ENCODE results near the gene TIMP3.

TIMP3 gene

DNA sequence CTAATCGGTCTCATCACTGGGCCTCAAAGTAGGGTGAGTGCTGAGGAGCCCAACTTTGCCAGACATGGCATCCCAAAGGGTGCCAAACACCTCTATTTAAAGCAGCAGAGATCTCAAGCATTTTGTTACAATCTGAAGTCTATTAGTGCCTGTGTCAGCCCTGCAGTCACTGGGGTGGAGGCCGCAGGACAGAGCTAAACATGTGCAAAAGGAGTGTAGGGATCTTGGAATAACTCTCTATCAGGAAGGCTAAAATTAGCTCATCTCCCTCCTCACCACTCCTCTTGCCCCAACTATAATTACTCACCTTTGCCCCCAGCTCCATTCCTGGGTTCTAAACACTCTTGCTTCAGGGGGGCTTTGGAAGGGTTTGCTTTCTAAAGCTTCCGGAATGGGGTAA lies 87.5 kb downstream of the TIMP3 start:
- no peaks in the 10 kb centered on the region for H3K4me1 ChIP-seq
- no peak overlapping the region for H3K4me3 ChIP-seq
- TF ChIP-seq Cebpa-rat (IDR thresholded peaks at IDR 0.05) = no peak
- H3K9ac ChIP-seq = no peak overlapping the region
- H3K27me3 ChIP-seq = no peaks in the 10 kb centered on the region
- no peak overlapping the region for H3K4me2 ChIP-seq
- H3K9me3 ChIP-seq (replicated peaks in 1 of 11) = no peaks in the 10 kb centered on the region
- H3K27ac ChIP-seq = no peak overlapping the region
- no peaks in the 10 kb centered on the region for H3K36me3 ChIP-seq
- H4K20me1 ChIP-seq = no peaks in the 10 kb centered on the region

DNA sequence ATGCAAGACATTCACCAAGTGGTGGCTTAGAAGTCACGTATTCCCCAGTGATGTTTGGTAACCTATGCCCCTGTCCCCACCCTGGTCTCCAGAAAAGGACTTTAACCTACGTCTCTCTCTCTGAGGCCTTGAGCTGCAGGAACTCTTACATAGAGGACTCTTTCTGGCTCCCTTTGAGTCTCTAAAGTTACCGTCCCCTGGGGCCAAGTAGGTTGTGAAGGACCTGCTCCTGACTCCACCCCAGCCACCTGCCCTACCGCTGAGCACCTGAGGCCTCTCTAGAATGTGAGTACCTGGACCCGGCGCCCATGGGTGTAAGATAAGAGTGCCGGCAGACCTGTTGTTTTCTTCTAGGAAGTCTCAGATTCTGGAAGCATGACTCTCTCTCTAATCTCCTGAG lies 95.4 kb downstream of the TIMP3 start:
- H3K4me3 ChIP-seq = no peak overlapping the region
- no peak overlapping the region for H3K4me2 ChIP-seq
- no peaks in the 10 kb centered on the region for H3K27me3 ChIP-seq
- no peaks in the 10 kb centered on the region for H3K4me1 ChIP-seq
- no peak overlapping the region for H3K9ac ChIP-seq
- H3K9me3 ChIP-seq (replicated peaks in 1 of 11) = no peaks in the 10 kb centered on the region
- H4K20me1 ChIP-seq = no peaks in the 10 kb centered on the region
- no peak for TF ChIP-seq Cebpa-rat (IDR thresholded peaks at IDR 0.05)
- H3K27ac ChIP-seq = no peak overlapping the region
- no peaks in the 10 kb centered on the region for H3K36me3 ChIP-seq

GRCh38 chr22:32897400-32897799 lies 95.9 kb downstream of the TIMP3 start:
- no peak overlapping the region for H3K4me2 ChIP-seq
- H4K20me1 ChIP-seq = no peaks in the 10 kb centered on the region
- TF ChIP-seq Cebpa-rat (IDR thresholded peaks at IDR 0.05) = no peak
- no peaks in the 10 kb centered on the region for H3K9me3 ChIP-seq (replicated peaks in 1 of 11)
- H3K27me3 ChIP-seq = no peaks in the 10 kb centered on the region
- no peak overlapping the region for H3K27ac ChIP-seq
- H3K36me3 ChIP-seq = no peaks in the 10 kb centered on the region
- no peak overlapping the region for H3K4me3 ChIP-seq
- no peak overlapping the region for H3K9ac ChIP-seq
- no peaks in the 10 kb centered on the region for H3K4me1 ChIP-seq

GRCh38 chr22:32900886-32901635 lies 99.6 kb downstream of the TIMP3 start:
- no peak for TF ChIP-seq Cebpa-rat (IDR thresholded peaks at IDR 0.05)
- H3K4me2 ChIP-seq = no peak overlapping the region
- no peaks in the 10 kb centered on the region for H3K27me3 ChIP-seq
- H3K9me3 ChIP-seq (replicated peaks in 1 of 11) = no peaks in the 10 kb centered on the region
- no peaks in the 10 kb centered on the region for H3K36me3 ChIP-seq
- H3K27ac ChIP-seq = no peak overlapping the region
- H3K9ac ChIP-seq = no peak overlapping the region
- H3K4me1 ChIP-seq = no peaks in the 10 kb centered on the region
- no peaks in the 10 kb centered on the region for H4K20me1 ChIP-seq
- no peak overlapping the region for H3K4me3 ChIP-seq

DNA sequence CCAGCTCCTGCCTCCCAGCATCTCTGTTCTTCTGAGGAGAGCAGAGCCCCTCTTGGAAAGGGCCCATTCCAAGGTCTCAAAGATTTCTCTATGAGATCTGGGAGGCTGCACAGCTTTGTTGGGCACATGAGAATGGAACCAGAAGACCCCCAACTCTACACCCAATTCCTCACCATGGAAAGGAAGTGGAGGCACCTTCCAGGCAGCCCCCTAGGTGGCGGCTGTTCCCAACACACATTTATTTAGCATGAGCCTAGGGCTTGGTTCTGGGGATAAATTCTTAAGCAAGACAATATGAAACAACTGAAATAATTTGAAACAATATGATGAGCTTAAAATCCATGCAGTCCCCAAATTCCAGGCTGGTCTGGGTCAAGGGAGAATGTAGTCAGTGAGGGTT lies 100.4 kb downstream of the TIMP3 start:
- Histone ChIP-seq H3K9me3 (replicated peaks in 1 of 11) (no peaks in the 10 kb centered on the region), H3K4me1 (no peaks in the 10 kb centered on the region), H3K4me3 (no peak overlapping the region), H3K36me3 (no peaks in the 10 kb centered on the region), H3K9ac (no peak overlapping the region), H4K20me1 (no peaks in the 10 kb centered on the region), H3K27me3 (no peaks in the 10 kb centered on the region), H3K4me2 (no peak overlapping the region), H3K27ac (no peak overlapping the region)
- no peak for TF ChIP-seq Cebpa-rat (IDR thresholded peaks at IDR 0.05)

- Histone ChIP-seq H3K9ac (no peak overlapping the region), H3K27ac (no peak overlapping the region), H3K4me3 (no peak overlapping the region), H3K27me3 (no peaks in the 10 kb centered on the region), H3K36me3 (no peaks in the 10 kb centered on the region), H3K9me3 (replicated peaks in 1 of 11) (no peaks in the 10 kb centered on the region), H4K20me1 (no peaks in the 10 kb centered on the region), H3K4me2 (no peak overlapping the region), H3K4me1 (no peaks in the 10 kb centered on the region)
- no peak for TF ChIP-seq Cebpa-rat (IDR thresholded peaks at IDR 0.05)
Observed at GRCh38 chr22:32903507-32903906, 102.0 kb downstream of the TIMP3 start.

DNA sequence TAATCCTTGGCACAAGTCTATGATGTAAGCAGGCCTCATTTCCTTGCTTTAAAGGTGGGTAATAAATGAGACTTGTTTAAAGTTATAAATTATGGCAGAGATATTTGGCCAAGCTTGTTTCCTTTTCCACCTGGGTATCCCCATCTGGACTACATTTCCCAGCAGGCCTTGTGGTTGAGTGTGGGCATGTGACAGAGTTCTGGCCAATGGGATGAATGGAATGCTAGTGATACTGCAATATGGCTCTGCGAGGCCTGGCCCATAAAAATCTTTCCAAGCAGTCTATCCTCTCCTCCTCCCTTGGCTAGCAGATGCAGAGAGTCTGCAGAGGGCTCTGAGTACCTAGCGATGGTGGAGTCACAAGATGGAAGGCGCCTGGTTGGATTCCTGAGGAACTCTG lies 102.5 kb downstream of the TIMP3 start:
- TF ChIP-seq Cebpa-rat (IDR thresholded peaks at IDR 0.05) = no peak
- H3K9me3 ChIP-seq (replicated peaks in 1 of 11) = no peaks in the 10 kb centered on the region
- no peaks in the 10 kb centered on the region for H3K36me3 ChIP-seq

DNA sequence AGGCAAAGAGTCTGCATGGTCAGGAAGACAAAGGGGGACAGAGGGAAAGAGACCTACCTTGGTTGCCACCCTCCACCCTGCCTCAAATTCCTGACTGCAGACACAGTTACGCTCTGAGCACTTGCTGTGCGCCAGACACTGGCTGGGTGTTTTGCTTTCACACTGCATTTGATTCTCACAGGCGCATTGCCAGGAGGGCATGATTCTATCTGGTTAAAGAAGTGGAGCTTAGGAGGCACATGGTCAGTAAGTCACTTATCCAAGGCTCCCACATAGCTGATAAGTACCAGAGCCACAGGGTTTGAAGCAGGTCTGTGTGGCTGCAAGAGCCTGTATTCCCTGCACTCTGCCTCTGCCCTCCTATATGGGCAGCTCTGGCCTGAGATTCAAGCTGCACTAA lies 103.9 kb downstream of the TIMP3 start:
- H3K4me1 ChIP-seq = peaks cover 0 to 2% (median 0%) of the 10 kb centered on the region in 10 experiments; a peak in 5 of 20 replicates
- H3K4me2 ChIP-seq = no peak overlapping the region
- no peaks in the 10 kb centered on the region for H3K9me3 ChIP-seq (replicated peaks in 1 of 11)
- TF ChIP-seq Cebpa-rat (IDR thresholded peaks at IDR 0.05) = no peak
- no peaks in the 10 kb centered on the region for H3K36me3 ChIP-seq
- no peak overlapping the region for H3K4me3 ChIP-seq
- H3K27ac ChIP-seq = no peak overlapping the region
- no peaks in the 10 kb centered on the region for H3K27me3 ChIP-seq
- no peak overlapping the region for H3K9ac ChIP-seq
- no peaks in the 10 kb centered on the region for H4K20me1 ChIP-seq

More for the DNA sequence above, 102.5 kb downstream of the TIMP3 start:
- no peaks in the 10 kb centered on the region for H4K20me1 ChIP-seq
- H3K4me1 ChIP-seq = no peaks in the 10 kb centered on the region
- H3K4me3 ChIP-seq = no peak overlapping the region
- H3K9ac ChIP-seq = no peak overlapping the region
- no peak overlapping the region for H3K4me2 ChIP-seq
- H3K27ac ChIP-seq = no peak overlapping the region
- no peaks in the 10 kb centered on the region for H3K27me3 ChIP-seq

DNA sequence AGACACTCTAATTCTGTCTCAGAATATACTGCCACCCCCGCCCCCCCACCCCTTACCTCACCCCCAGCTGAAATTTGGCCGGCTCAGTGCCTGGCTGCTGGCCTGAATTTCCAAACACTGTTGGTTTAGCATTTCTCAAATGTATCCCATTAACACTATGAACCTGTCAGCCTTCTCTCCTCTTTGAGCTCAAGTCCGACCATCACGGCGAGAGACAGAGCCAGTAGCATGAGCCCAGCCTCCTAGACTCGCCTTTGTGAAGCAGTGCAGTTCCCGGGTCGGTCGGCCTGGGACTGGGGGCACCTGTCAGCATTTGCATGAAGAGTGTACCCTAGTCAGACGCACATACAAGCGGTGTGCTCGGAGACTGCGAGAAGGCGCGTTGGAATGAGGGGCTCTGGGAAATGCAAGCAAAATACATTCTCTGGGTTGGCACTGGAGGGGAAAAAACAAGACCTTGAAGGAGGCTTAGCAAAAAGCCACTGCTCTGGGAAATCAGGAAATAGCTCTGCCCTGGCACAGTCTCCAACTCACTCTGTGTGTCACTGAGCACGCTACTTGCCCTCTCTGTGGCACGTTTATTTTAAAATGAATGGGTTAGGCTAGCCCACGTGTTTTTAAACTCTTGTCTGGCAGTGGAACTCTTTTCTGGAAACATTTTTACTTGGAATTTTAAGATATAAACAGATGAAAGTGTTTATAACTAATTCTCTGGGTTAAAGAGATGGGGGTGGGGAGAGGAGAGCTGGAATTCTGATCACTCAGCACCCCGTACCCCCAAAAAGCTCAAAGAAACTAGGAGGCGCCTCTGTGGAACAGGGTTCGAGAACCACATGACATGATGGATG lies 108.3 kb downstream of the TIMP3 start:
- Histone ChIP-seq H3K36me3 (no peaks in the 10 kb centered on the region), H3K9me3 (replicated peaks in 1 of 11) (no peaks in the 10 kb centered on the region), H3K27me3 (no peaks in the 10 kb centered on the region), H4K20me1 (no peaks in the 10 kb centered on the region), H3K4me2 (no peak overlapping the region), H3K27ac (no peak overlapping the region), H3K4me3 (no peak overlapping the region), H3K4me1 (peaks cover 0 to 18% (median 12%) of the 10 kb centered on the region in 10 experiments; a peak in 12 of 20 replicates), H3K9ac (no peak overlapping the region)
- no peak for TF ChIP-seq Cebpa-rat (IDR thresholded peaks at IDR 0.05)

DNA sequence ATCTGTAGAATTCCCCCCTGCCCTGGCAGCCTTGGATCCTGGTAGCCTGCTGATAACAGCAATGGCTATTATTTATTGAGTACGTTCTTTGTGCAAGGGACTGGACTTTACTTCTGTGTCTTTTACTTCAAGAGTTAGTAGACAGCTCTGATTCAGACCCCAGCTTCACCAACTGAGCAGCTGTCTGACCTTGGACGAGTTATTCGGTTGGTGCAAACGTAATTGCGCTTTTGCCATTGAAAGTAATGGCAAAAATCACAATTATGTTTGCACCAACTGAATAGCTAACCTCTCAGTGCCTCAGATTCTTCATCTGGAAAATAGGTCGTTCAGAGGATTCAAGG lies 108.9 kb downstream of the TIMP3 start:
- Histone ChIP-seq H3K4me1 (peaks cover 0 to 18% (median 12%) of the 10 kb centered on the region in 10 experiments; a peak in 12 of 20 replicates), H3K9me3 (replicated peaks in 1 of 11) (peaks cover under 1 to 4% (median 2%) of the 10 kb centered on the region in 11 experiments; a peak in 21 of 22 replicates), H3K4me3 (no peak overlapping the region), H3K36me3 (no peaks in the 10 kb centered on the region), H3K9ac (no peak overlapping the region), H3K4me2 (peak overlapping the region in 1 of 11 experiments; percentile 62; a peak in 3 of 22 replicates), H4K20me1 (no peaks in the 10 kb centered on the region), H3K27ac (no peak overlapping the region), H3K27me3 (no peaks in the 10 kb centered on the region)
- no peak for TF ChIP-seq Cebpa-rat (IDR thresholded peaks at IDR 0.05)

Measured in BLaER1 treated with 17β-estradiol and CSF1 and Interleukin-3, amounts not matched to agents 10 nM and 100 nM (cell line).